SW 1271 (cell line): ENCODE measurements around the gene PNLDC1.
A peak's percentile ranks its signal among the peaks of the same experiment; 100 is the strongest.
"Not testable (repeated sequence)": the region's sequence is repeated elsewhere in the genome, so short reads cannot be mapped to it uniquely, and the experiment has no call there.

Source experiments
- DNase-seq, 2 experiments: peaks; one replicate each; lab custom pipeline; 2025; lab: John Stamatoyannopoulos, UW

Gene PNLDC1

GRCh38 chr6:159819932-159820640 lies 20.0 kb downstream of the PNLDC1 start:
- no peak for DNase-seq

- DNase-seq: no peak
Observed at GRCh38 chr6:159821122-159821521, 21.0 kb downstream of the PNLDC1 start.

GRCh38 chr6:159821726-159822125 lies 21.6 kb downstream of the PNLDC1 start:
- DNase-seq: no peak

- DNase-seq: no peak
Observed at GRCh38 chr6:159823953-159824352, 23.9 kb downstream of the PNLDC1 start.

GRCh38 chr6:159824690-159825089 lies 24.6 kb downstream of the PNLDC1 start:
- not testable (repeated sequence) for DNase-seq

GRCh38 chr6:159826004-159826403 lies 25.9 kb downstream of the PNLDC1 start:
- no peak for DNase-seq

GRCh38 chr6:159826968-159827647 lies 27.0 kb downstream of the PNLDC1 start:
- DNase-seq: no peak

- DNase-seq: no peak
Observed at GRCh38 chr6:159828074-159828473, 28.0 kb downstream of the PNLDC1 start.

GRCh38 chr6:159829526-159829925 lies 29.4 kb downstream of the PNLDC1 start:
- DNase-seq: no peak

- DNase-seq: no peak
Observed at GRCh38 chr6:159830501-159831372, 30.7 kb downstream of the PNLDC1 start.

- DNase-seq: no peak
Observed at GRCh38 chr6:159831373-159831679, 31.2 kb downstream of the PNLDC1 start.

GRCh38 chr6:159832946-159833345 lies 32.9 kb downstream of the PNLDC1 start:
- no peak for DNase-seq

- peak in 1 of 2 experiments; percentile 9 for DNase-seq
Observed at GRCh38 chr6:159833556-159833955, 33.5 kb downstream of the PNLDC1 start.

- DNase-seq: no peak
Observed at GRCh38 chr6:159833997-159834603, 34.0 kb downstream of the PNLDC1 start.

GRCh38 chr6:159836718-159837490 lies 36.8 kb downstream of the PNLDC1 start:
- DNase-seq: no peak

- no peak for DNase-seq
Observed at GRCh38 chr6:159837511-159837910, 37.4 kb downstream of the PNLDC1 start.

- DNase-seq: no peak
Observed at GRCh38 chr6:159838020-159838744, 38.1 kb downstream of the PNLDC1 start.

- DNase-seq: peak in 1 of 2 experiments; percentile 31
Observed at GRCh38 chr6:159842035-159842434, 42.0 kb downstream of the PNLDC1 start.

GRCh38 chr6:159844737-159845645 lies 44.9 kb downstream of the PNLDC1 start:
- no peak for DNase-seq

GRCh38 chr6:159848552-159848951 lies 48.5 kb downstream of the PNLDC1 start:
- not testable (repeated sequence) for DNase-seq
